SK-N-MC (cell line): ENCODE results near the gene PUS7L.
A peak's percentile ranks its signal among the peaks of the same experiment; 100 is the strongest.

Experiments used
- DNase-seq: peaks from one replicate; pipeline ENCODE4 v3.0.0-alpha.2; 2011; ENCODE audit warnings: low read depth, low spot score
- H3K27ac ChIP-seq: fragments of 200-600 bp; sonication (generic); 2 replicates; pipeline ENCODE4 v1.5.1; 2016; ENCODE audit warnings: mixed run types
- H3K36me3 ChIP-seq: fragments of 200-600 bp; sonication (generic); 2 replicates; pipeline ENCODE4 v1.6.1; 2017; ENCODE audit warnings: antibody characterized with exemption, low read length, mixed read lengths; ENCODE audit not compliant: insufficient read depth
- H3K4me3 ChIP-seq: fragments of 200-600 bp; sonication (generic); 2 replicates; pipeline ENCODE4 v1.5.1; 2016
- H3K9ac ChIP-seq: fragments of 200-600 bp; sonication (generic); 2 replicates; pipeline ENCODE4 v1.8.0; 2017; ENCODE audit warnings: mixed run types, mixed read lengths; ENCODE audit not compliant: insufficient read length
- H3K9me3 ChIP-seq: fragments of 200-600 bp; sonication (generic); 2 replicates; pipeline ENCODE4 v1.6.1; 2017; ENCODE audit warnings: low read depth, mild to moderate bottlenecking, antibody characterized with exemption, low read length, moderate library complexity, mixed read lengths
- EZH2 ChIP-seq: fragments of 200-600 bp; sonication (generic); IDR thresholded peaks from one replicate; pipeline ENCODE4 v1.6.1; 2017; ENCODE audit warnings: antibody characterized with exemption
- FOXP2 ChIP-seq: optimal IDR thresholded peaks from 2 replicates; pipeline ENCODE3; 2011; ENCODE audit warnings: mild to moderate bottlenecking, moderate library complexity; ENCODE audit not compliant: insufficient read depth; ENCODE audit errors: extremely low read length, control extremely low read depth
- POLR2AphosphoS5 ChIP-seq: IDR thresholded peaks from 2 replicates; pipeline ENCODE4 v1.6.1; 2012; ENCODE audit warnings: mild to moderate bottlenecking, low read depth, low read length, borderline replicate concordance

PUS7L gene

DNA sequence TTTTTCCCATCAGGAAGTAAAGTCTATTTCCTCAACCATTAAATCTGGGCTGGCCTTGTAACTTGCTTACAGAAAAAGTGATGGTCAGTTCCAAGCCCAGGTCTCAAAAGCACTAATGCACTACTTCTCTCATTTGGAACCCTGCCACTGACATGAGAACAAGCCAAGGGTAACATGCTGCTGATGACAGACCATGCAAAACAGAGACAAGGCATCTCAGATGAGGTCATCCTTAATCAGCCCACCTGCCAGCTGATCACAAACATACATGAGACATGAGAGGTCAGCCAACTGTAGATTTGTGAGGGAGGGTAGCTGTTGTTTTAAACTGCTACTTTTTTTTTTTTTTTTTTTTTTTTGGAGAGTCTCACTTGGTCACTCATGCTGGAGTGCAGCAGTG lies 31.4 kb upstream of the PUS7L start:
- H3K9ac ChIP-seq: no peak overlapping the region
- no peak for DNase-seq
- TF ChIP-seq FOXP2 (no peak), POLR2AphosphoS5 (no peak), EZH2 (no peak)
- no peaks in the 10 kb centered on the region for H3K9me3 ChIP-seq
- H3K4me3 ChIP-seq: no peak overlapping the region
- H3K36me3 ChIP-seq: peaks cover under 1% of the 10 kb centered on the region; the same call in 1 of the 2 replicates
- no peak overlapping the region for H3K27ac ChIP-seq

- Histone ChIP-seq H3K9ac (no peak overlapping the region), H3K4me3 (no peak overlapping the region), H3K27ac (no peak overlapping the region), H3K9me3 (no peaks in the 10 kb centered on the region), H3K36me3 (no peaks in the 10 kb centered on the region; the same call in 1 of the 2 replicates)
- no peak for TF ChIP-seq POLR2AphosphoS5
- TF ChIP-seq EZH2: no peak
- no peak for TF ChIP-seq FOXP2
- no peak for DNase-seq
Measured at GRCh38 chr12:43786899-43787693, 28.5 kb upstream of the PUS7L start.

DNA sequence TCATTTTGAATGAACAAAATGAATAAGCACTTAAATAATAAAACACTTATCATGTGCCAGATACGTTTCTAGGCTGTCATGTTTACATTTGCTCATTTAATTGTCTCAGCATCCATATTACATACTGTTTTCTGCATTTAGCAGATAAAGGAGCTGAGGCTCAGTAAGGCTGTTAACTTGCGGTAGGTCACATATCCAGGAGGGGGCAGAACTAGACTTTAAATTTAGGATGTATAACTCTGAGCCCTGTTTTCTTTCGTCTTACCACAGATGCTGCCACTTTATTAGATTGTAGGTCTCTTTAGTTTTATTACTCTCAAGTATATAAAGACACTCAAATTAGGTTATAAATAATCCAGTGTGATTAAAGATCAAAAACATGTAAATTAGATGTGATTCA lies 17.9 kb upstream of the PUS7L start:
- DNase-seq: no peak
- TF ChIP-seq POLR2AphosphoS5: no peak
- no peak for TF ChIP-seq EZH2
- H3K9me3 ChIP-seq: no peaks in the 10 kb centered on the region
- no peak overlapping the region for H3K4me3 ChIP-seq
- H3K27ac ChIP-seq: no peak overlapping the region
- H3K9ac ChIP-seq: no peak overlapping the region
- H3K36me3 ChIP-seq: peaks cover 15% of the 10 kb centered on the region; the same call in 1 of the 2 replicates

DNA sequence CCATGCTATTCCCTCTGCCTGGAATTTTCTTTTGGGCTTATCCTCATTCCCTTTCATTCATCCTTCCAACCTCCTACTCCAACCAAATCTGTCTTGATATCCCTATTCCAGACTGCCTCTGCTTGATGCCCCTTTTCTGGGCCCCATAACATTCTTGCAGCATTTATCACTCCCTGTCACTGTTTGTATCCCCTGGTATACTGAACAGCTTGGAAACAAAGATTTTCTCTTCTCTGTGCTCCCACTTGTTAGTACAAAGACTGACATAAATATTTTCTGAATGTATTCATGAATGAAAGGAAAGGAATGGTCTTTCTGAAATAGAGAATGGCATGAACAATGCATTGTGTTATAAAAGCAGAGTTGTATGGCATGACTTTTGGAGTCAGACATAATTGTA lies 7.7 kb upstream of the PUS7L start:
- TF ChIP-seq POLR2AphosphoS5: no peak
- no peak for TF ChIP-seq EZH2
- TF ChIP-seq FOXP2: no peak
- H3K9ac ChIP-seq: no peak overlapping the region
- no peak overlapping the region for H3K27ac ChIP-seq
- no peak for DNase-seq
- H3K4me3 ChIP-seq: no peak overlapping the region
- peaks cover 12% of the 10 kb centered on the region; the same call in 1 of the 2 replicates for H3K36me3 ChIP-seq
- no peaks in the 10 kb centered on the region for H3K9me3 ChIP-seq

DNA sequence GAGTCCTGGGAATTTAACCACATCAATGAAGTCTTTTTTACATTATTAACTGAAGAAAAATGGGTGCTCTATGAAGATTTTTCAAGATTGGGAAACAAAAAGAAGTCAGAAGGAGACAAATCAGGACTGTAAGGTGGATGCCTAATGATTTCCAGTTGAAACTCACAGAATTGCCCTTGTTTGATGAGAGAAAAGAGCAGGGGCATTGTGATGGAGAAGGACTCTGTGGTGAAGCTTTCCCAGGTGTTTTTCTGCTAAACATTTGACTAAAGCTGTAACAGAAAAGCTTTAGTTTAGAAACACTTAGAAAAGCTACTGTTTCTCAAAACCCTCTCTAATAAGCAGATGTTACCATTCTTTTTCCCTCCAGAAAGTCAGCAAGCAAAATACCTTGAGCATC lies 5.9 kb upstream of the PUS7L start:
- TF ChIP-seq EZH2: no peak
- Histone ChIP-seq H3K27ac (no peak overlapping the region), H3K9me3 (no peaks in the 10 kb centered on the region), H3K9ac (no peak overlapping the region), H3K4me3 (no peak overlapping the region), H3K36me3 (no peaks in the 10 kb centered on the region)
- DNase-seq: no peak

- H3K9ac ChIP-seq: no peak overlapping the region
- no peak overlapping the region for H3K27ac ChIP-seq
- no peaks in the 10 kb centered on the region for H3K9me3 ChIP-seq
- H3K36me3 ChIP-seq: no peaks in the 10 kb centered on the region
- H3K4me3 ChIP-seq: no peak overlapping the region
- DNase-seq: no peak
- TF ChIP-seq POLR2AphosphoS5 (no peak), EZH2 (no peak), FOXP2 (no peak)
Measured at GRCh38 chr12:43763769-43764168, 5.2 kb upstream of the PUS7L start.

DNA sequence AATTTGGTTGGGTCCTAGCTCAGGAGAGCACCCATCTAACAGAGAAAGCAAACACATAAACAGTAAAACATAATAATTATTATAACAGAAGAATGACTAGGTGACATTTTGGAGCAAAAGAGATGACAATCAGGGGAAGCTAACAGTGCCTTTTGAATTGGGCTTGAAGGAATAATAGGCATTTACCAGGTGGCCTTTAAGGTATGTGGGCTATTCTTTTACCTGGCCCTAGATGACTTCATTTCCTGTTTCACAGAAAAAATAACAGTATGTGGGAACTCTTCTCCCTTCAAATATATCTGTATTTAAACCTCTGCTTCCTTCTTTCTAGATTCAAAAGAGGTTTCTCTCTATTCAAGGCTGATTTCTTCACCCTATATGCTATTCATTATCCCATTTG lies 4.0 kb upstream of the PUS7L start:
- Histone ChIP-seq H3K27ac (no peak overlapping the region), H3K36me3 (no peaks in the 10 kb centered on the region), H3K4me3 (no peak overlapping the region), H3K9me3 (no peaks in the 10 kb centered on the region), H3K9ac (no peak overlapping the region)
- no peak for DNase-seq
- no peak for TF ChIP-seq EZH2
- no peak for TF ChIP-seq POLR2AphosphoS5
- TF ChIP-seq FOXP2: no peak

DNA sequence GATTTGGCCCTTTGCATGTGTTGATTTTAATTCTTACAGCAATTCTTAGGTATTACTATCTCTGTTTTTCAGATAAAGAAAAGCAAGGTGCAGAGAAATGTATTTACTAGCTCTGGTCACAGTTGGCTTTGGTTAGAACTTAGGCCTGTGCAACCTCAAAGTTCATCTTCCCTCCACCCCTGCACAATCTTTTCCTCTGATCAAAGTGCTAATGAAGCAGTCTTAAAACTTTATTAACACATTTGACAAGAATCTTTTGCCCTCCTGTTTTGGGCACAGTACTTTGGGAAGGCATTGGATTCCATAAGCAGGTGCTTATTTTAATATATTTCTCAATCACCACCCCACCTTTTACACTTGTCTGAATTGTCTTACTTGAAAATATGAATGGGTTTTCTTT lies 2.9 kb upstream of the PUS7L start:
- Histone ChIP-seq H3K36me3 (no peaks in the 10 kb centered on the region), H3K9ac (no peak overlapping the region), H3K9me3 (no peaks in the 10 kb centered on the region), H3K4me3 (no peak overlapping the region), H3K27ac (no peak overlapping the region)
- no peak for DNase-seq
- TF ChIP-seq EZH2: no peak

DNA sequence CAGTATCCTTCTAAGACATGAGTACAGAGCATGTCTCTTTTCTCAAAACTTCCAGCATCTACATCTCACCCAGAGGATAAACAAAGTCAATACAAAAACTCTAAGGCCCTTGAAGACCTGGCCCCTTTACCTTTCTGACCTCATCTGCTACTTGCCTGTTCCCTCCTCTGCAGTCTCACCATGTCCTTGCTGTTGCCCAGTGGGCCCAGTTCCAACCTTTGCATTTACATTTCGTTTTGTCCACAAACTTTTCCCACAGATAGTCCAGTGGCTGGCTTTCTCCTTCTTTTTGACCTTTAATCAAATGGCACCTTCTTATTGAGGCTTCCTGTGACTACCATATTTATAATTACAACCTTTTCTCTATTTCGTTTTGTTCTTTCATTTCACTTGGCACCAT lies 1.8 kb upstream of the PUS7L start:
- TF ChIP-seq POLR2AphosphoS5 (no peak), FOXP2 (no peak), EZH2 (no peak)
- no peak for DNase-seq
- peak overlapping the region; percentile 84; the same call in 1 of the 2 replicates for H3K4me3 ChIP-seq
- H3K9me3 ChIP-seq: no peaks in the 10 kb centered on the region; the same call in 1 of the 2 replicates
- H3K9ac ChIP-seq: no peak overlapping the region
- peaks cover 4% of the 10 kb centered on the region; the same call in 1 of the 2 replicates for H3K36me3 ChIP-seq
- no peak overlapping the region for H3K27ac ChIP-seq
